ENCODE measurements around the gene ARHGAP44.
A peak's percentile ranks its signal among the peaks of the same experiment; 100 is the strongest.

The ARHGAP44 gene

GRCh38 chr17:12996357-12996756 lies 207.1 kb downstream of the ARHGAP44 start:
- DNase-seq = no peak

- no peak for DNase-seq
These were observed 207.6 kb downstream of the ARHGAP44 start for GRCh38 chr17:12996941-12997340.

DNA sequence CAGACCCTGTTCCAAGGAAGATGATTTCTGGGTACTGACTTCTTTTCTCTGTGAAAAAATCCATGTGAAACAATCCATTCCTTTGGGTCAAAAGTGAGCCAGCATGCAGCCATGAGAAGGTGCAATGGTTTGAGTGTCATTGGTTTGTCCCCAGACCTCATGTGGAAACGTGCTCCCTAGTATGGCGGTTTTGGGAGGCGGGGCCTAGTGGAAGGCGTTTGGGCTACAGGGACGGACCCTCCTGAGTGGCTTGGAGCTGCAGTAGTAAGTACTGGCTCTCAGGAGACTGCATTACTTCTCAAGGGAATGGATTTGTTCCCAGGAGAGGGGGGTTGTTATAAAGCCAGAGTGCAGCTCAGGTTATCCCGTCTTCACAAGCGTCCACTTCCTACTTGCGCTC lies 209.2 kb downstream of the ARHGAP44 start:
- DNase-seq = no peak

- no peak for DNase-seq
These were observed 209.6 kb downstream of the ARHGAP44 start for GRCh38 chr17:12998874-12999273.

- DNase-seq = no peak
These were observed 211.3 kb downstream of the ARHGAP44 start for GRCh38 chr17:13000561-13000960.

DNA sequence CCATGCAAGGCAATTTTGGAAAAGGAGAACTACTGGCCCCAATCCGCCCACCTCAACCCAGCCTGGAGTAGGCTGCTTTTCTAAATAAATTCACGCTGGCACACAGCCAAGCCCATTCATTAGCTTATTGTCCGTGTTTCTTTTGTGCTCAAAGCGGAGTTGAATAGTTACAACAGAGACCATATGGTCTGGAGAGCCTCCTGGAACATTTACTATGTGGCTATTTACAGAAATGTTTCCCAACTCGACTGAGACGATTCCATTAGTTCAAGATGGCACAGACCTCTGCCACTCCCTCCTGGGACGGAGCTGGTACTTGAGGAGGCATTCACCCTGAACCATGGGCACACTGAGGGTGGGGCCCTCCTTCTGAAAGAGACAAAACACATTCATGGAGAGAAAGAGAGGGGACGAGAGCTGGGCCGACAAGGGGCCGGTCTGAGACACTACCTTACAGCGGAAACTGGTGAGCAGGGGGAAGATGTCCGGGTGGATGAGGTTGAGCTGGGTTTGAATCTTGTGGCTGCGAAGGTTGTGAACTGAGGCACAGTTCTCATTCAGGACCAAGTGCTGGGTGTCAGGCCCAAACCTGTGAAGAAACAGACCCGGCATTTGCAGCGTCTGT lies 212.8 kb downstream of the ARHGAP44 start:
- DNase-seq = peak; percentile 2

DNA sequence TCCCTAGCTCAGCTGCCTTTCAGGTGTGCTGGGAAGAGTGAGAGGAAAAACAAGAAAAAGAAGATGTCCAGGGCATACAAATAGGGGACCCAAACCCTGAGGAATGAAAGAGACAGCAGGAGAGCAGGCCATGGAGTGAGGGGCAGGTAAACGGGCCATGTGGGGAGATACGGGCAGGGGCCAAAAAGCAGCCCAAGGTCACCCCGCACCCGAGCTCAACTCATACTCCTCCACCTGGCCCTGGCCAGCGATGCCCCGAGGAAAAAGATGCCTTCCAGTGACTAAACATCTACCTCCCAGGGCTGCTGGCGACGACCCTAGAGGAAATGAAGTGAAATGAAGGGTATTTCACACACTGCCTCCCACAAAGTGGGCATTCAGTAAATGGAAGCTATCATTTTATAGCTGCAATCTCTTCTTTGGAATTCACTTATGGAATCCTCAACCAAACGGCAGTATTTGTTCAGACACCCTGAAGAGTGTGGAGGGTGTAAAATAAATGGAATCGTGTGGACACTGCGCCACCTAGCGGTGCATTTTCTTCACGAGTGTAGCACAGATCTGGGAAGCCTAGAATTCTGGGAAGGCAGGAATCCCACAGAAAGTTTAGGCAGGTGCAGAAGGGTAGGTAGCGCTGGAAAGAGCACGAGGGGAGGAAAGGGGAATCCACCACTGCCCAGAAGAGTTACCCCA lies 213.6 kb downstream of the ARHGAP44 start:
- peak; percentile 8 for DNase-seq

DNA sequence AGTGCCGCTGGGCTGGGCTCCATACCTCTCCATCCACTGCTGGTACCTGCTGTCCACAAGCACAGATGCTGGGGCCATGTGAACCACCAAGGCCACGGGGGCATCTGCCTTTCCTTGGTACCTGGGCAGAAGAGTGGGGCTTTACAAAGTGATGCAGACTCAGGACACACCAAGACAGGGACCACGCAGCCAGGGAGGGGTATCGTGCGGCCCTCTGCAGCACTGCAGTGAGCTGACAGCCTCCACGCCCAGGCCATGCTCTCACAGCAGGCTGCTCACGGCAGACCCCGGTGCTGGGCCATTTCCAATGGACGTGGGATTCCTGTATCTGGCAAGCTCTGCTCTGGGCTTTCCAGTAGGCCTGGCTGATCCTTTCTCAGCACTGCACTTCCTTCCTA lies 214.2 kb downstream of the ARHGAP44 start:
- DNase-seq = no peak

- no peak for DNase-seq
These were observed 214.6 kb downstream of the ARHGAP44 start for GRCh38 chr17:13003927-13004326.

DNA sequence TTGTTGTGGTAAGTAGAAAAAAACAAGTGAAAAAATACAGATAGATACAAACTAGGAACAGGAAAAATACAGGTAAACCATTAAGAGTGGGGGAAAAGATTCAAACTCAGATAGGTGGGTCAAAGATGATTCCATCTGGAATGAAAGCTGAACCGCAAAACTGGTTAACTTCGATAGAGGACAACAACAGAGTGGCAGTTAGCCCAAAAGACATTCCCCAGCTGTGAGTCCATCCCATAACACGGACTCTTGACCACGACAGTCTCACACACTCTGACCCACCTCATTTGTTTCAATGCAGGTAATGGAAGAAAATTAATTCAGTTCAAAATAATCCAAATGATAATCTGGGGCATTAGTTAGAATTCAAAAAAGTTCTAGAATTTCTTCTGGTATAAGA lies 215.0 kb downstream of the ARHGAP44 start:
- no peak for DNase-seq

GRCh38 chr17:13005530-13005929 lies 216.2 kb downstream of the ARHGAP44 start:
- DNase-seq = no peak

- no peak for DNase-seq
These were observed 219.2 kb downstream of the ARHGAP44 start for GRCh38 chr17:13008461-13008860.

GRCh38 chr17:13010959-13011358 lies 221.7 kb downstream of the ARHGAP44 start:
- no peak for DNase-seq

DNA sequence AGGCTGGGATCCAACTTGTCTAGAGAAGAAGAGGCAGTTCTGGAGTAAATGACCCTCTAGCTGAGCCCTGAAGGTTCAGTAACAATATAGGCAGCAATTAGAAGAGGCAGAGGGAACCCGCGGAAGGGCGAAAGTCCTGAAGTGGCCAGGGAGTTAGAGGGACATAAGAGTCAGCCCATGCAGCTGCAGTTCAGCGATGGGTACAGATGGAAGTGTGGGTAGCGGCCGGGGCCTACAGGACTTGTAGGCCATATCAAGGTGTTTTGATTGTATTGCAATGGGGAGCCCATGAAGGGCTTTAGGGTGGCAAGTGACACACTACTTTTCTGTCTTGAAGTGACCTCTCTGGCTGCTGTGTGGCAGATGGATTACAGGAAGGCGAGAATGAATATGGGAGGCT lies 225.5 kb downstream of the ARHGAP44 start:
- no peak for DNase-seq

DNA sequence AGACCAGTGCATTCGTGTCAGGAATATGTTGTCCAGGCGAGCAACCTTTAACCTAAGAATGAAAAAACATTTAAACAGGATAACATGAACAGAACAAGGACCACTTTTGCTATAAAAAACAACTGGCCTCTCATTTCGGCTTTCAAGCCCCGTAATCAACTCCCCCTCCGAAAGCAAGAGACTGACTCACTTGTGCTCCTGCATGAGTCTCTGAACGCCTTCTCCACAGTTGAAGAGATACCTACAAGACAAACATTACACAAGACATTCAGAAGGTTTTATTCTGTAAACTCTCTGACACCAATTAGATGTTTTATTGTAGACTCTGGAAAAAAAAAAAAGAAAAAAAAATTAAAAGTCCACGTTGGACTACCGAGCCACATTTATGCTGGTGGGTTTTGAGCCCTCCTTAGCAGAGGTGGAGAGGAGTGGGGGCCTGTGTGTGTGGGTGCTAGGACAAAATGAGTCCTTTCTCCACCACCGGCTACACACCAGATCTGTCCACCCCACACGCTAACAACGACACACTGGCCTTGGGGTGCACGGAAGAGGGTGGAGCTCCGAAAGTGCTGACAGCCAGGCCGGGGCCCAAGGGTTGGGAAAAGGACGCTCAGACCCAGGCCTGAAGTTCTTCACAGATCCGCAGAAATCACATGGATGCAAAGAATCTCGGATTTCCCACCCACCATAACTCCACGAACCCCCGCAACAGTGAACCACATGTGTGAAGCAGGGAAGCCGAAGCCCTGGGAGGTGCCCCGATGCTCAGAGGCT lies 227.8 kb downstream of the ARHGAP44 start:
- no peak for DNase-seq

DNA sequence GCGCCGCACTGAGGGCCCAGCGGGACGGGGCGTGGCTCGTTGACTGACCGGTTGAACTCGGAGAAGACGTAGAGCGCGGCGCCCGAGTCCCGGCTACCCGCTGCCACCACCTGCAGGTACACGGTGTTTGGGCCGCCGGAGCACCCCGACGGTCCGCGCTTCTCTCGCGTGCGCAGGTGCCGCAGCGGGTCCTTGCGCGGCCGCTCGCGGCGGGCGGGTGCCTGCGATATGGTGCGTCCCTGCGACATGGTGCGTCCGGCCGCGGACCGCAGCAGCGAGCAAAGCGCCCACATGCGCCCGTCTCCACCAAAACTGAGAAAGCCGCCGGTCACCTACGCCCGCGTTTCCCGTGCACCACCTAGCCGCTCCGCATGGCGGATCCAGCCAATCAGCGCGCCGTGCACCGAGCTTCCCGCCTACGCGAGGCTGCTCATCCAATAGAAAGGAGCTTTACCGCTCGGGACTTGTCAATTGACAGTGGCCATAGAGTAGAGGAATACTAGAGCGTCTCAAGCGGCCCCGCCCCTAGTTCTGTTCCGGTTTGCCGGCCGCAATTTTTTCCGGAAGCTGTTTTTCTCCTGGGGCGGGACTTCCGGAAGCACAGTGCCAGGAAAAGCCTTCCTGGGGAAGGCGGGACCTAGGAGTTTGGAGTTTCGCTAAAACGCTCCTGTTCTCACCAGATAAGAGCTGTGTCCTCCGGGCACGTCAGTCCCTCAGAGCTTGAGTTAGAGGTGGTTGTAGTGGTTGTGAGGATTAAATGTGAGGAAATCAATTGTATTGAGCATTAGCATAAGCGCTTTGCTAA lies 228.6 kb downstream of the ARHGAP44 start, which contains the start of gene ELAC2:
Gene ELAC2, minus strand, starts transcription at position 373 of the 805 bp plus-strand sequence. Its CDS starts 80 bp downstream, at position 293.
- DNase-seq = peak; percentile 89

- DNase-seq = no peak
These were observed 234.7 kb downstream of the ARHGAP44 start for GRCh38 chr17:13024016-13024415.

DNA sequence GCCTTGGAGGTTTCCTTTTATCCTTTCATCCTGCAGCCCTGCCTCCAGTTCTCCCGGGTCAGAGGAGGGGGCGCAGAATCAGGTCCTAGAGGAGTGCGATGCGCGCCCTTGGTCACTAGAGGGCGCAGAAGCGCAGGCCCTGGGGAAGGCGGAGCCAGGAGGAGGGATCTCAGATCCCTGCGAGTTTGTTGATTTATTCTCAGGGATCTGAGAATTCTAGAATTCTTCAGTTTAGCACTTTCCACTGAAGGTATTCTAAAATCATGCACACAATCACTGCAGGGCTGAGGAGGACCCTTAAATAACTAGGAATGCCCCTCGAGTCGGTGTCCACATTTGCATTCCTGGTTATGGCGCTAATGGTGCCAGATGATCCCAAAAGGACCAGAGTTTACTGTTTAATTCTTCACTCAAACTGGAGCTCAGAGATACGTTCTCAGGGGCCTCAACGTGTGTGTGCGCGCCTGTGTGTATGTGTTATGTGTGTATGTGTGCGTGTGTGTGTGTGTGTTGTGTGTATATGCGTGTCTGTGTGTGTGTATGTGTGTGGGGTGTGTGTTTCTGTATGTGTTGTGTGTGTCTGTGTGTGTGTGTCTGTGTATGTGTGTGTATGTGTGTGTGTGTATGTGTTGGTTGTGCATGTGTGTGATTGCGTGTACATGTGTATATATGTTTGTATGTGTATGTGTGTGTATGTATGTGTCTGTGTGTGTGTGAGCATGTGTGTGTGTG lies 235.4 kb downstream of the ARHGAP44 start:
- no peak for DNase-seq

GRCh38 chr17:13025258-13025627 lies 235.9 kb downstream of the ARHGAP44 start:
- DNase-seq = no peak

GRCh38 chr17:13025687-13026086 lies 236.4 kb downstream of the ARHGAP44 start:
- no peak for DNase-seq

DNA sequence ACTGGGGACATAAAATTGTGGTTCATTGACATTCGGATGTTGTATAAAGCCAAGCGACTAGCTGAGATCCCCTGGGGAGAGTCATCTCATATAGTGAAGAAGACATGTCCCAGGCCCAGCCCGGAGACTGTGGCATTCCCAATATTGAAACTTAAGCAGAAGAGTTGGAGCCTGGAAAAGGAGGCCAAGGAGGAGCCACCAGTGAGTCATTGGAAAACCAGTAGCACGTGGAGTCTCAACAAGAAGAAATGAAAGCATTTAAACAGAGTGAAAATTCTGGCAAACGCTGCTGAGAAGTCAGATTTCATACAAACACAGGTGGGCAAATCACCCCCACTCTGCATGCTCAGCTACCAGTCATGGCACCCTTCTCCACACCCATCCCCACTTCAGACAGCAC lies 237.9 kb downstream of the ARHGAP44 start:
- DNase-seq = no peak

GRCh38 chr17:13029340-13029739 lies 240.0 kb downstream of the ARHGAP44 start:
- DNase-seq = no peak

Data from DMS153 (cell line).